A673 (cell line): Measurements from ENCODE around the gene INSYN1. TPM values are rescaled to one million over a fixed set of nuclear protein-coding genes. Genes with fewer than 3 reads are reported as not detected.
"Not testable (repeated sequence)": the region's sequence is repeated elsewhere in the genome, so short reads cannot be mapped to it uniquely, and the experiment has no call there.

ENCODE experiments used
- BruUV-seq: library from RNA; stranded (reverse); fragments of 400-500 nt; replicated peaks from 2 replicates; lab custom pipeline; 2021; lab: Mats Ljungman, UMichigan
- CTCF ChIA-PET: fragments of 300-600 bp; sonication (Branson Sonifier 250); formaldehyde crosslinking; loops from one replicate; lab custom pipeline; 2022; ENCODE audit warnings: antibody characterized with exemption; lab: Charles Lee
- POLR2A ChIA-PET: fragments of 300-600 bp; sonication (Branson Sonifier 250); formaldehyde crosslinking; loops from one replicate; lab custom pipeline; 2022; ENCODE audit warnings: antibody characterized with exemption; ENCODE audit not compliant: low non-redundant PET; lab: Charles Lee
- DNase-seq: peaks from one replicate; pipeline ENCODE4 v3.0.0-alpha.2; 2015; ENCODE audit warnings: low spot score
- H3K27ac ChIP-seq: fragments of 200-600 bp; sonication (generic); 2 replicates; pipeline ENCODE4 v1.5.1; 2016; ENCODE audit warnings: mixed run types, low read depth, mild to moderate bottlenecking, mixed read lengths, antibody characterized with exemption, low read length; ENCODE audit not compliant: poor library complexity, severe bottlenecking
- H3K27me3 ChIP-seq: fragments of 200-600 bp; sonication (generic); replicated peaks from 2 replicates; pipeline ENCODE4 v1.6.1; 2017; ENCODE audit warnings: mixed run types, low read depth, mild to moderate bottlenecking, mixed read lengths, antibody characterized with exemption, low read length; ENCODE audit not compliant: insufficient read depth, poor library complexity
- H3K36me3 ChIP-seq: fragments of 200-600 bp; sonication (generic); 2 replicates; pipeline ENCODE4 v1.6.1; 2016; ENCODE audit warnings: mixed run types, mild to moderate bottlenecking, mixed read lengths, antibody characterized with exemption, low read length; ENCODE audit not compliant: insufficient read depth, poor library complexity, severe bottlenecking
- H3K4me1 ChIP-seq: fragments of 200-600 bp; sonication (generic); 2 replicates; pipeline ENCODE4 v1.6.1; 2017; ENCODE audit warnings: mixed run types, mild to moderate bottlenecking, mixed read lengths, antibody characterized with exemption, low read length; ENCODE audit not compliant: insufficient read depth, poor library complexity, severe bottlenecking
- H3K4me3 ChIP-seq: fragments of 200-600 bp; sonication (generic); 2 replicates; pipeline ENCODE4 v1.5.1; 2016; ENCODE audit warnings: low read depth, mixed run types, mild to moderate bottlenecking, mixed read lengths, low read length; ENCODE audit not compliant: poor library complexity, severe bottlenecking
- H3K9me3 ChIP-seq: fragments of 200-600 bp; sonication (generic); 2 replicates; pipeline ENCODE4 v1.6.1; 2016; ENCODE audit warnings: mixed run types, low read depth, mild to moderate bottlenecking, mixed read lengths, antibody characterized with exemption, low read length; ENCODE audit not compliant: poor library complexity, severe bottlenecking
- CTCF ChIP-seq: fragments of 300-800, 200-600 bp; sonication (generic); conservative IDR thresholded peaks from 2 replicates; pipeline ENCODE4 v1.5.1; 2017; ENCODE audit warnings: low read depth, mild to moderate bottlenecking, antibody characterized with exemption, low read length, moderate library complexity, mixed read lengths
- EZH2 ChIP-seq: fragments of 200-600 bp; sonication (generic); IDR thresholded peaks from 2 replicates; pipeline ENCODE4 v1.6.1; 2017; ENCODE audit warnings: borderline replicate concordance, low read depth, mild to moderate bottlenecking, mixed read lengths, antibody characterized with exemption, low read length; ENCODE audit not compliant: poor library complexity, severe bottlenecking
- intact Hi-C: fragments of 100-400 bp; cut with micrococcal nuclease; formaldehyde crosslinking; loops from one replicate; pipeline ENCODE4 v1.10.0; 2022; ENCODE audit not compliant: unreplicated experiment
- total RNA-seq: library from RNA; stranded (reverse); gene quantifications from 2 replicates; pipeline ENCODE4 v1.2.3, GENCODE V29; 2021

Gene INSYN1
- total RNA-seq, 1 experiment from 2014 or later: 0.54 TPM

GRCh38 chr15:73737535-73737934 is 15.6 kb downstream of the INSYN1 start:
- DNase-seq: no peak
- H3K4me1 ChIP-seq: no peaks in the 10 kb centered on the region
- POLR2A ChIA-PET: no interaction called here
- no TSS peak for BruUV-seq
- no peak overlapping the region for H3K27ac ChIP-seq
- no peaks in the 10 kb centered on the region for H3K36me3 ChIP-seq
- TF ChIP-seq EZH2: no peak
- no peak for TF ChIP-seq CTCF
- H3K27me3 ChIP-seq: no peaks in the 10 kb centered on the region
- CTCF ChIA-PET: no interaction called here
- no peak overlapping the region for H3K4me3 ChIP-seq
- H3K9me3 ChIP-seq: no peaks in the 10 kb centered on the region
- intact Hi-C loops: no loop called here

DNA sequence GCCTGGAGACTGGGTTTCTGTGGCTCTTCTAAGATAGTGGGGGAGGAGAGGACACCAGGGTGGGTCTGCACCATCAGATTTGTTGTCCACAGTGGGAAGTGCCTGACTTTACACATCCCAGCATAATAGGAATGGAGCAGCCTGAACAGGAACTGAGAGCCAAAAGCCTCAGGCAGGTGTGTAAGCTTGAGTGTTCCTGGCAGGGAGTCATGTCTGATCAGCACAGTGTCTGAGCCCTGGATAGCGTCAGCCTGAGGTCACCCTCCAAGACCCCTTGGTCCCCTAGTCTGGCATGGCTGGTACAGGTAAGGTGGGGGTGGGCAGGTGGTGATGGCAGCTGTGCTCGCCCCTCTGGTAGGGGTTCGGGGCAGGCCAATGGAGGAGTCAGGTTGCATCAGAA is 20.2 kb downstream of the INSYN1 start:
- BruUV-seq: no TSS peak
- ChIA-PET POLR2A (no interaction called here), CTCF (interaction anchor here (0.6 kb wide), 1 partner anchor 32 kb away, joined by 11 read pairs; no protein-coding TSS in a partner anchor)
- Histone ChIP-seq H3K36me3 (no peaks in the 10 kb centered on the region), H3K27ac (no peak overlapping the region), H3K9me3 (no peaks in the 10 kb centered on the region), H3K4me3 (no peak overlapping the region), H3K4me1 (no peaks in the 10 kb centered on the region), H3K27me3 (no peaks in the 10 kb centered on the region)
- intact Hi-C loops: no loop called here
- DNase-seq: no peak
- TF ChIP-seq EZH2: no peak
- TF ChIP-seq CTCF: no peak

DNA sequence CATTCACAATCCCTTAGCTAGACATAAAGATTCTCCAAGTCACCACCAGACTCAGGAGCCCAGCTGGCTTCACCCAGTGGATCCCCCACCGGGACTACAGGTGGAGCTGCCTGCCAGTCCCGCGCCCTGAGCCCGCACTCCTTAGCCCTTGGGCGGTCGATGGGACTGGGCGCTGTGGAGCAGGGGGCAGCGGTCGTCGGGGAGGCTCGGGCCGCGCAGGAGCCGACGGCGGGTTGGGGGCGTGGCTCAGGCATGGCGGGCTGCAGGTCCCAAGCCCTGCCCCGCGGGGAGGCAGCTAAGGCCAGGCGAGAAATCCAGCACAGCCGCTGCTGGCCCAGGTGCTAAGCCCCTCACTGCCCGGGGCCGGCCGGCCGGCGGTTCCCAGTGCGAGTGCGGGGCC is 21.1 kb downstream of the INSYN1 start:
- H3K4me3 ChIP-seq, H3K36me3 ChIP-seq, DNase-seq, intact Hi-C loops, POLR2A ChIA-PET, H3K27me3 ChIP-seq, H3K9me3 ChIP-seq, H3K27ac ChIP-seq, H3K4me1 ChIP-seq, BruUV-seq: not testable (repeated sequence)
- CTCF ChIA-PET: interaction anchor here (0.6 kb wide), 1 partner anchor 31 kb away, joined by 11 read pairs; no protein-coding TSS in a partner anchor

DNA sequence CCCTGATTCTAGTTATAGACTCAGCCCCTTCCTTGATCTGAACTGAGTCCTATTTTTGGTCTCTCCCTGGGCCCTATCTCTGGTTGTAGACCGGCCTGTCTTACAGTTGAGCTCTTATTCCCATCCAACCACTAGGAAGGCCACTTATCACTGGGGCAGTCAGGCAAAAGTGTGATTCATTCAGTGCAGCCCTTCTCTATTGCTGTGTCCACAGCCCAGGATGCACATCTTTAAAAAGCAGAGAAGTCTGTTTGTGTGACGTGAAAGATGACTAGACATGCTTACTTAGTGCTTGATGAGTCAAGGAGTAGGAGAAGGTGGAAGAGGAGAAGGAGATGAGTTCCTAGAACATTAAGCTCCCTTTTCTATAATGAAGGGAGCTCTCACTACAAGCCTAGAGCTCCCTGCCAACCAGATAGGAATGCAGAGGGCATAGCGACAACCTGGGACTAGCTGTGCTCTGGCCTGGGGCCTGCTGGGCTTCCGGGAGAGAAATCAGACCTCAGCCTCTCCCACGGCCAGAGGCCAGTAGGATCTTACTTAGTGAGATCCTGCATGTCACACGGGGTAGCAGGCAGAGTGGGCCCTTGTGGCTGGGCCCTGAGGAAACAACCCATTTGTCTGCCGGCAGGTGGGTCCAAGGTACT is 25.7 kb downstream of the INSYN1 start:
- BruUV-seq: no TSS peak
- intact Hi-C loops: no loop called here
- Histone ChIP-seq H3K27me3 (no peaks in the 10 kb centered on the region), H3K27ac (no peak overlapping the region), H3K4me1 (no peaks in the 10 kb centered on the region), H3K4me3 (no peak overlapping the region), H3K36me3 (no peaks in the 10 kb centered on the region), H3K9me3 (no peaks in the 10 kb centered on the region)
- DNase-seq: no peak
- CTCF ChIA-PET: interaction anchor here (0.5 kb wide), 1 partner anchor 54 kb away, joined by 5 read pairs; no protein-coding TSS in a partner anchor
- TF ChIP-seq CTCF (no peak), EZH2 (no peak)
- POLR2A ChIA-PET: no interaction called here
